ENCODE measurements around the gene GDPD3.

GDPD3 gene

DNA sequence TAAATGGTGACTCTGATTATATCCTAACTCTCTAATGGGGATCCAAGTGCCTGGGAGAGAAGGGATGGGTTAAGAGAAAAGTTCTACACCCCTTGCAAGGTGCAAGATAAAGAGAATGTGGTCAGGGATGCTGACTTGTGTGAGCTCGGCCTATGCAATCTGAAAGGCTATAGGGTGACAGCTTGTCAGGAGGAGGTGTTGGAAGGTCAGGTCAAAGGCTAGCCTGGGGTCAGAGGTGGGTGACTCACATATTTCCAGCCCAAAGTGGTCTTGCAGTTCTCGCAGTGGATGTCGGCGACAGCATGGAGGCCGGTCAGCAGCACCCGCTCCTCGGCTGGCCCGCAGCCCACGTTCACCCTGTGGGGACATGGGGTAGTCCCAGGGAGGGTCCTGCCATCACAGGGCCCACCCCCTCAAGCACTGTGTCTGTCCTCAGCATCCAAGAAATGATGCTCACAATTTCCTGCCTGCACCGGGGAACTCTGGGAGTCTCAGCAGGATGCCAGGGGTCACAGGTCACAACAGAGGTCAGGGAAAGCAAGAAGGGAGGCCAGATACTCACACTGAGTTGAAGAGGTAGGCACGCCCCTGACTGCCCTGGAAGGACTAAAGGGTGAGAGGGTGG, 18.7 kb downstream of the GDPD3 start:
- DNase-seq, result no peak

DNA sequence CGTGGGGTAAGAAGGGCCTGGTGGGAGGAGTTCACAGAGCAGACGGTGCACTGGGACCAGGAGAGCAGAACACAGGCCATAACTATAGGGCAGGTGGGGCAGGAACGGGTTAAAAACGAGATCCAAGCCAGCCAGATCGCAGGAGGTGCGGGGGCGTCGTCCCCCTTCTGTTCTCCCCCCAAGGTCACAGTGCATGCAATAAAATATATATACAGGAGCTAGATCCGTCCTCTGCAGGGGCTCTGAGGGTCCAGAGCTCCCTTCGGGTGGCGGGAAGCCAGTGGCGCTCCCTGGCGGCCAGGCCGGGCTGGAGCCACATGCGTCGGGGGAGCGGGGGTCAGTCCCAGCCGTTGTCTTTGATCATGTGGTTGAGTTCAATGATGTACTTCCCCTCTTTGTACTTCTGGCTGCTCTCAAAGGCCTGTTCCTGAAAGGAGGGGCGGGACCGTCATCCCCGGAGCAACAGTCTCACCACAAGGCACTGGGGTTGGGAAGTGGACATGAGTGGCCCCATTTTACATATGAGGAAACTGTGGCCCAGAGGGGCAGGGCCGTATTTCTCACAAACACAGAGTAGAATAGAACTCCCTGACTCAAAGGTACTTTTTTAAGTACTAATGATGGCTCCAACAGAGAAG, 20.8 kb downstream of the GDPD3 start:
- peak; percentile 60 for DNase-seq

DNA sequence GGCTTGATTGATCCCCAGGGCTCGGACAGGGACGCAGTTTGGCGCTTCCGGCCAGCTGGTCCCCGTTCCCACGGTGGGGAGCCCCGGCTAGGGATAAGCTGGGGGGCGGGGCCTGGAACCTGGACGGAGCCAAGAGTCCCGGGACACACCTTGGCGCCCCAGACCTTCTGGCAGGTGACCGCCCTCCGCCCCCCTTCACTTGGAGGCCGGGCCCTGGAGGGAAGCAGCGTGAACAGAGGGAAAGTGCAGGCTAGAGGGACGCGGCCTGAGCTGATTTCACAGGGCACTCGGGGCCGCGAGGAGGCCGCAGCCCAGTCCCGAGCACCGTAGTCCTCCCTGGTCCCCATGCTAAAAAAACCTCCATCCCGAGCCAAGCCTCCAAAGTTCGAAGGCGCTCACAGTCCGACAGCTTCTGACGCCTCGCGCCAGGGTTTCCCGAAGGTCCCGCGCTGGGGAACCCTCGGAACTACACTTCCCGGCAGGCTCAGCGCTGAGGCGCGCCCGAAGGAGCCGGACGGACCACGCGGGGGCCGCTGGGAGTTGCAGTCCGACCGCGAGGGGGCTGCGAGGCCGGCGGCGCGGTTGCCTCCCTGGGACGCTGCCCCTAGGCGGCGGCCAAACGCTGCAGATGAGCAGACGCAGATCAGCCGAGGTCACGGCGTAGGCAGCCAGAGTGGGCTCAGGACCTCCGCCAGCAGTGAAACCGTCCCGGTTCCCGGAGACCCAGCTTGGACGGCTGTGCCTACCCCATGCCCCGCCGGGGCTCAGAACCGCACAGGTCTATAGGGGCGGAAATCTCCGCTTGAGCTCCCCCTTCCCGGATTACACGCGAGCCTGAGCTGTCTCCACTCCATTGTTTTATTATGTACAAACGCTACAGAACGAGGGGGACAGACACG, 21.6 kb downstream of the GDPD3 start, which contains the start of gene TBX6:
TBX6 (minus strand) TSS at position 451 of the 899 bp plus-strand sequence. CDS start 731 bp downstream, outside the sequence.
- peak; percentile 94 for DNase-seq

DNA sequence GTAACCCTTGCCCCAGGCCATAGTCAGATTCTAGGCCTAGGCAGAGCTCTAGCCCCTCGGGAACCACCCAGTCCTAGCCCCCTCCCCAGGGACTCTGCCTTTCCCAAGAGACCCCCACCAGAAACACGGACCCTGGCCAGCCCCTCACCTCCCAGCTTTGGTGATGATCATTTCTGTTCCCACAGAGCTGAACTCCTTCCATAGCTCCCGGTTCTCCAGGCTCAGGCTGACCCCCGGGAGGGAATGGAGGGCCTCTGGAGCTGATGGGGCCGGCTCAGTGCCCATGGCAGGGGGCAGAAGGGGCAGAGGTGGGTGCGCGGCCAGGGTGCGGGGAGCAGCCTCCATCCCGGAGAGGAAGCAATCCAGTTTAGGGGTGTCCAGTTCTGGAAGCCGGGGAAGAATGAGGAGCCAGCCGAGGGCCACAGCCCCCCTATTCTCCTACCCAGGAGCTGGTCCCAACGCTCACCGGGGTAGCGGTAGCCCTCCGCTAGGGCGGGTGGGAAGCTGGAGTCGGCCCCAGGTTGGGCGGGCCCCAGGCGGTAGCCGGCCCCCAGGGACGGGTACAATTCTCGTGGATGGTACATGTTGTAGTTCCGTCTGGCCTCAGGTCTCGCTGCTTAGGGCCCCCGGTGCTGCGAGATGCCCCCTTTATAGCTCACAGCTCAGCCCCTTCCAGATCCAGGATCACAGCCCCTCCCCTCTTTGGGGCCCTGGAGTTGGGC, 22.6 kb downstream of the GDPD3 start:
- no peak for DNase-seq

DNA sequence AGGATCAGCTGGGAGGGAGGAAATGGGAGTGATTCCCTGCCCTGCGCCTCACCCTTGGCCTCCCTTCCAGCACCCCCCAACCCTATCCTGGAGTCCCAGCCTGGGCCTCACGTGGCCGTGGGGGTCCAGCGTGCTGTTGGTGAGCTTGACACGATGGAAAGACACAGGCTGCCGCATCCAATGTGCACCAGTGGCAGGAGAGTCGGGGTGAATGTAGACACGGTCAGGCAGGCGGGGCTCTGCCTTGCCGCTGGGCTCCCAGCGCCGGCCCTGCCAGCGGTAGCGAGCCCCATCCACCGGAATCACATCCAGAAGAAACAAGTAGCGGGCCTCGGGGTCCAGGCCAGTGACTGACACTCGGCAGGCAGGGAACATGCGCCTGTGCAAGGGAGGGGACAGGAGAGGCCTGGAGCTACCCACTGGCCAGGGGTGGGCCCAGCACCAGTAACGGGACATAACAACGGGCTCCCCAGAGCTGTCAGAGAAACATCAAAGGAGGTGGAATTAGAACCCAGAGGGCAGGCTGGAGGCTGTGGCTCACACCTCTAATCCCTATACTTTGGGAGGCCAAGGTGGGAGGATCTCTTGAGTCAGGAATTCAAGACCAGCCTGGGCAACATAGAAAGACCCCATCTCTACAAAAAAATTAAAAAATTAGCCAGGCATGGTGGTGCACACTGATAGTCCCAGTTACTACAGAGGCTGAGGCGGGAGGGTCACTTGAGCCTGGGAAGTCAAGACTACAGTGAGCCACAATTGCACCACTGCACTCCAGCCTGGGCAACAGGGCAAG, 24.3 kb downstream of the GDPD3 start:
- DNase-seq, result no peak

DNA sequence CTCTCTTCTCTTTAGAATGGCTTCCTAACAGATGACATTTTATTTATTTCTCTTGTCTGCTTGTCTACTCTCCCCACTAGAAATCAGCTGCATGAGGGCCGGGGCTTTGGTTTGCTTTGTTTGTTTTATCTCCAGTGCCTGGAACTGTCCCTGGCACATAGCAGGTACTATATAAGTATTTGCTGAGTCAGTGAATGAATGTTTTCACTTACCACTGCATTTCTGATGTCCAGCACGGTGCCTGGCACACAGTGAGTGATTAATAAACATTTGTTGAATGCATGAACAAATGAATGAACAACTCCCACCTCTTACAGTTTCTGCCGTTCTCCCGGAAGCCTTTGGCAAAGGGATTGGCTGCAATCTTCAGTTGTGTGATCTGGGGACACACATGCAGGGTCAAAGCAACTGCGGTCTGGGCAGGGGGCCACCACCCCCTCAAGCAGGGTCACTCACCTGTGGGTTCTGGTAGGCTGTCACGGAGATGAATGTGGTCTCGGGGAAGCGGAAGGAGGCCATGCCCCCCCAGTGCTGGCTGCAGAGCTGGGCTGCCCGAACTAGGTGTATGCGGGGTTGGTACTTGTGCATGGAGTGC, 25.0 kb downstream of the GDPD3 start:
- DNase-seq, result no peak

DNA sequence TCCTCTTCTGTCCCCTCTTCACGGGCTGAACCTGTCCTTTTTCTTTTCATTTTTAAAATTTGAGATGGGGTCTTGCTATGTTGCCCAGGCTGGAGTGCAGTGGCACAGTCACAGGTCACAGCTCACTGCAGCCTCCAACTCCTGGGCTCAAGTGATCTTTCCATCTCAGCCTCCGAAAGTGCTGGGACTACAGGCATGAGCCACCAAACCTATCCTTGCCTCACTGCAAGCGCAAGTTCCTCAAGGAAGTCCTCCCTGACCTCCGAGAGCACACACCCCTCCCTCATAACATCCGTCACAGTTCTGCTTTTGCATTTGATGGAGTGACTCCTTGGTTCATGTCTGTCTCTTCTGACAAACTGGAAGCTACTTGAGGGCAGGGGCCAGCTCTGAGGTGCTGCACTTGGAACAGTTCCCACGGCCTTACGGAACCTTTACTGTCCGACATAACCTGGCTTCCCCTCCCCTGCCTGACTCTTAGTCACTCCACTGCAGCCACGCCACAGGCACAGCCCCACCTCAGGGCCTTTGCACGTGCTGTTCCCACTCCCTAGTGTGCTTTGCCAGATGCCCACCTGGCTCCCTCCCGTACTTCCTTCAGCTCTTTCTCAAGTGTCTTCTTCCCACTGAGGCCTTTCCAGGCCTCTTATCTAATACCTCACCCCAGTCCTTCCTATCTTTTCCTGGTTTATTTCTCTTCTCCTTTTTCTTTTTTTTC, 26.0 kb downstream of the GDPD3 start:
- no peak for DNase-seq

DNA sequence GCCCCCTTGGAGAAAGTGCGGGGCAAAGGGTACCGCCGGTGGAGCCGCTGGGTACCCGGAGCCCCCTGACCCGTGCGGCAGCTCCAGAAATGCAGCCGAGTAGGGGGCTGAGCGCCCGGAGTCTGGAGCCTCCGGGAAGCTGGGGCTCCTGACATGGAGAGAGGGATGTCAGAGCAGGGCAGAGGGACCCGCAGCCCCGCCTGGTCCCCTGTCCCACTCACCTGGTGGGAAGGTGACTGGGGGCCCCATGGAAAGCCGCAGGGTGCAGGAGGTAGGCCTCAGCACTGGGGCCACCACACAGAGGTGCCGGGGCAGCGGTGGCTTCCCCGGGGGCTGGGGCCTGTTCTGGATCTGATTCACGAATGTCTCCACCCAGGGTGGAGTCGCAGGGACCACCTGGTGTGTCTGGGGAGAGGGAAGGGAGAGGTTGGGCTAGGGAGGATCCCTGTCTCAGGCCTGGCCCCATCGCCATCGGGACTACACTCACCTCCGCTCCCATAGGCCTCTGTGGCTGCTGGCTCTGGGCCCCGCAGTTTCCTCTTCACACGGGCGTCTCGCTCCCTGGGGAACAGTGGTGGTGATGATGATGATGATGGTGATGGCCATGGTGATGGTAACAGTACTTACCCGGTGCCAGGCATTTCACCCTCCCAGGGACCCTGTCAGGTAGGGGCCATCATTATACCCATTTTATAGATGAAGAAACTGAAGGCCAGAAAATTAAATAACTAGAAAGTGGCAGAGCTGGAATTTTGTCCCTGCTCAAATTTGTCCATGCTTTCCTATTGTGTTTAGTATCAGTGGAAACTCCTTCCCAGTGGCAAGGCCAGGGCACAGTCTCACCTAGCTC, 26.8 kb downstream of the GDPD3 start:
- DNase-seq, result no peak

DNA sequence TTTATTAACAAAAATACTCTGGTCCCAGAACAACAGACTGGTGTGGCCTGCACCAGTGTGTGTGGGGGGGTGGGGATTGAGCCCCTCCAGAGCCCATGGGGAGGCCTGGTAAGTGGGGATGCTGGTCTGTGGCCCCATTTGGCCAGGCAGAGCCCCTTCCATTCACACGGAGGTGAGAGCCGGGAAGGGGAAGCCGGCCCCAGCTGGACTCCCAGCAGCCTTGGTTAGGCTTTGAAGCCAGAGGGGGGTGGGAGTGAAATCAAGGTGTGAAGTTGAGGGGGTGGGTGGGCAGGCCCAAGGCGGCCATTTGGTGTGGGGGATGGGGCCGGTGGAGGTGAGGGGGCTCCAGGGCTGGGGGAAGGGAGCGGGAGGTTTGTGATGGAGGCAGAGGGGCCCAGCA, 27.5 kb downstream of the GDPD3 start:
- DNase-seq, result no peak

DNA sequence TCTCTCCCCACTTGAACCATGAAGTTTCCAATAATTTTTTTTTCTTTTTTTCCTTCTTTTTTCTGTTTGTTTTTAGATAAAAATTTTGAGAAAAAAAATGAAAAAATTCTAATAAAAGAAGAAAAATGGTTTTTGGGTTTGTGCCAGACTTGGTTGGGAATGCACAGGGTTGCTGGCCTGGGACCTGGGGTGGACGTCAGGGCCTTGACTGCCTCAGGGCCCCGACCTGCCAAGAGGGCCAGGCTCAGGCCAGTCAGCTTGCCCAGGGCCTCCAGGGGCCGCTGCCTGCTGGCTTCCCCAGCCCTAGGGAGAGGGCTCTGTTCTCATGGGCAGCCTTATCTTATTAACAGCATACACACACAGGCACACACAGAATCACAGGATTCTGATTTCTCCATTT, 28.1 kb downstream of the GDPD3 start:
- DNase-seq, result no peak

DNA sequence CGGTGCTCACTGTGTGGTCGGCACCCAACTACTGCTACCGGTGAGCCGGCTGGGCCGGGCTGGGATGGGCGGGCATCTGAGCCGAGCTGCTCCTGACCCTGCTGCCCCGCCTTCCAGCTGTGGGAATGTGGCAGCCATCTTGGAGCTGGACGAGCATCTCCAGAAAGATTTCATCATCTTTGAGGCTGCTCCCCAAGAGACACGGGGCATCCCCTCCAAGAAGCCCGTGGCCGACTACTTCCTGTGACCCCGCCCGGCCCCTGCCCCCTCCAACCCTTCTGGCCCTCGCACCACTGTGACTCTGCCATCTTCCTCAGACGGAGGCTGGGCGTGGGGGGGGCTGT, 28.5 kb downstream of the GDPD3 start:
- DNase-seq, result no peak

DNA sequence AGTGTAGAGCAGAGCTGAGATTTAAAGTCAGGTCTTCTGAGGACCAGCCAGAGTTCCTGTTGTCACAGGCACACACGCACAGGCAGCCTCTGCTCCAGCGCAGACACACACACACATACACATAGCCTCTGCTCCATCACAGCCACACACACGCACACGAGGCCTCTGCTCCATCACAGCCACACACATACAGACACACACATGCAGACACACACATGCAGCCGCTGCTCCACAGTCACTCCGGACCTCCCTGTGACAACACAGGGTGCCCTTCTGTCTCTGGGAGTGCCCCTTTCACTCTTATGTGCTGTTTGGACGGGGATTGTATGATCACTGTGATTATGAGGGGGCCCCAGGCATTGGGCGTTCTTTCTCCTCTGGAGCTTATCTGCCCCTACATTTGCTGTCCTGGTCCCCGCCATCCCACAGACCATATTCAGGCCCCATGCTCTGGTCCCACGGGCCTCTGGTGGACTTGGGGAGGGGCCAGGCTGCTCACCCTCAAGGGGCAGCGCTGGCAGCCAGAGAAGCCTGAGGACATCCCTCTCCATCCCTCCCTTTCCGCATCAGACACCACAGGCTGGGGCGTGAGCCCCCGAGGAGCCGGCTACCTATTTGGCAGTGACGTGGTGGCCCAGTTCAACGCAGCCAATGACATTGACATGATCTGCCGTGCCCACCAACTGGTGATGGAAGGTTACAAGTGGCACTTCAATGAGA, 29.1 kb downstream of the GDPD3 start:
- DNase-seq, result no peak

DNA sequence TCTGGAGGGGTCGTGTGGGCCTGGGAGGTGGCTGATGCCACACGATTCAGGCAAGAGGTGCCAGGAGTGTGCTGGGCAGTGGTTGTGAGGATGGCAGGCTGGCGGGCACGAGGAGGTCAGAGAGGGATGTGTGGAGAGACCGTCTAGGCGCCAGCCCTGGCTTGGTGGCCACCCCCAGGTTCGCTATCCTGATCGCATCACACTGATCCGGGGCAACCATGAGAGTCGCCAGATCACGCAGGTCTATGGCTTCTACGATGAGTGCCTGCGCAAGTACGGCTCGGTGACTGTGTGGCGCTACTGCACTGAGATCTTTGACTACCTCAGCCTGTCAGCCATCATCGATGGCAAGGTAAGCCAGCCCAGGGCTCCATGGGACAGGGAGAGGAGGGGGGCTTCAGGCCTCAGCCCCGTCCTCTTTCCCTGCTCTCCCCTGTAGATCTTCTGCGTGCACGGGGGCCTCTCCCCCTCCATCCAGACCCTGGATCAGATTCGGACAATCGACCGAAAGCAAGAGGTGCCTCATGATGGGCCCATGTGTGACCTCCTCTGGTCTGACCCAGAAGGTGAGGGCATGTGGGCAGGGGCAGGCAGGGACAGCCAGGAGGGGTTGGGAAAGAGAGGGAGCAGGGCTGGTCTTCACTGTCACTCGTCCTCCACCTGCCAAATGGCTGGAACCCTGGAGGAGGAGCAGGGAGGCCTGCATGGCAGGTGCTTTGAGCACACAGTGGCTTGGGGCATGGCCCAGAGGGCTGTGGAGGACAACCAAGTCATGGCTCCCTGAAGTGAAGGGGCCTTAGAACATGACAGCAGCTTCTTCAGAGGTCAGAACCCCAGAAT, 29.9 kb downstream of the GDPD3 start:
- no peak for DNase-seq

DNA sequence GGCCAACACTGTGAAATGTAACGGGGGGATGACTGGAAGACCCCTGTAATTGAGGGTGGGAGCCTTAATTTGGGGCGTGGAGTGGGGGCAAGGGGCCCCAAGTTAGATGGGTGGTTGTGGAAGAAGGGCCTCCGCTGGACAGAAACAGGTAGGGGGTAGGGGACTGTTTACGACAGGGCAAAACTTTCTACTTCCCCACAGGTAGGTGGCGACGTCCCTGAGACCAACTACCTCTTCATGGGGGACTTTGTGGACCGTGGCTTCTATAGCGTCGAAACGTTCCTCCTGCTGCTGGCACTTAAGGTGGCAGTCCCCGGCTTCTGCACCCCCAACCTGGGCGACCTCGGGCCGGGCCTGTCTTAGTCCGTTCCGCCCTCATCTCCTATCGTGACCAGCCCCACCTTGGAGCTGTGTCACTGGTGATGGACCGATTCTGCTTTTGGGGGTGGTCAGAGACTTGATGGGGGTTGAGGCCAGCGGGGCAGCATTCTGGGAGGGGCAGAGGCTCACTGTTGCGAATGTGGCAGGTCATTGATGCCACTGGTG, 30.7 kb downstream of the GDPD3 start:
- no peak for DNase-seq

DNA sequence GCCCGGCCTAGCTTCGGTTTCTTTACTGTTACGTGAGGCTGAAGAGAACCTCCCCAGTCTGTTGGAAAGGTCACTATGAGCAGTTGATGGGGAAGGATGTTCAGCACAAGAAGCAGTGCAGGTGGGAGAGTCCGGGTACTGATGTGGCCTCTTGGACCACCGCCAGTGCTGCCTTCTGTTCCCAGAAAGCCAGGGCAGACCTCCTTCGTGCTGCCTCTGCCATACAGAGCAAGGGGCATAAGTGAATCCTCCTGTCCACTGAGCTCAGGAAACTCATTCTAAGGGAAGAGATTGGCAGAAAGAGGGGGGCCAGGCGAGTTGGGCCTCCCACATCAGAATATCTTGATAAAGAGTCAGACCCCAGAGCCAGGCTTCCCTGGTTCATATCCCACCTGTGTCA, 33.9 kb downstream of the GDPD3 start:
- DNase-seq, result no peak

DNA sequence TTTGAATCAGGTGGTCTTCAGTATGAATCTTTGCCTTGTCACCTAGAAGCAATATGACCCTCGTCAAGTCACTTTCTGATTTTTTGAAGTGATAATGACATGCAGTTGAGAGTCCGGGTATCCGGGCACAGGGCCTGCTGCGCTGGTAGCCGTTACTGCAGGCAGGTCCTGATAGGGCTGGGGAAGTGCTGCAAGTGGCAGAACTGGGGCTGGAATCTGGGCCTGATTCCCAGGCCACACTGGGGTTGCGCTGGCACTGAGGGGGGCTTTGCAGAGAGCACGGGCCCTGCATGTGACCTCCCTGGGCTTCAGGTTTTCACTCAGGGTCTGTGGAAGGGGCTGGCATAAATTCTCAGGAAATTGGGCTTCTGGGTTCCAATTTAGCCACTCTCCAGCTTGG, 34.6 kb downstream of the GDPD3 start:
- no peak for DNase-seq

DNA sequence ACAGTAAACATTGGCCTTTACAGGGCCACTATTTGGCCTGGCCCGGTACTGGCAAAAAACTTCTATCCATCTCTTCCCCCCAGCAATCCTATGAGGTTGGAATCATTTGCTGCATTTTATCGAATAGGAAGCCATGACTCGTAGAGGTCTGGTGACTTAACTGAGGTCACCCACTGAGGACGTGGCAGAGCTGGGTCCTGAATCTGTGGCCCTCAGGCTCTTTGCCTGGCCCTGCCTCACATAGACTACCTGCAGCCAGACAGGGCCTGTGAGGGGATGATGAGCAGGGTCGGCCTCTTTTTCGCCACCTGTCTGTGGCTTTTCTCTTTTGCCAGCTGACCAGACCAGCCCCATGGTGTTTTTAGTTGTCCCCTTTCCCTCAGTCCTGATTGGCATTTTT, 35.7 kb downstream of the GDPD3 start:
- no peak for DNase-seq

DNA sequence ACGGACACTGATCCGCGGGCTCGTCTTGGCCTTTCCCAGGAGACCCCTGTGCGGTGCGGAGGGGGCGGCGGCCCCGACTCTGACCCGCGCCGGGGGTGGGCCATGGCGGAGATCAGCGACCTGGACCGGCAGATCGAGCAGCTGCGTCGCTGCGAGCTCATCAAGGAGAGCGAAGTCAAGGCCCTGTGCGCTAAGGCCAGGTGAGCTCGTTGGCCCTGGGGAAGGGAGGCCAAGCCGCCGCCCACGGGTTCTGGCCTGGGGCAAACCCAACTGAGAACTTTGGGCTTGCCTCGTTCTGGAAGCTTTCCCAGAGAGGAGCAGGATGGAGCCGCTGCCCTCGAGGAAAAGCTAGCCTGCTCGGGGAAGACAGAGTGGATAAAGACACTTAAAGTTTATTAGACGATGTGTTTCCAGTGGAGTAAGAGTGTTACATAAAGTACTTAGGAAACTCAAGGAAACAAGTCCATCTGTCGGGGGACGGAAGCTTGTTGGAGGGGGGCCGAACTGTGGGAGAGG, 37.0 kb downstream of the GDPD3 start:
- peak; percentile 24 for DNase-seq

All from CD4-positive, alpha-beta T cell treated with Interleukin-17A for 4 hours (primary cell).